ENCODE data around the gene TELO2.

The TELO2 gene

DNA sequence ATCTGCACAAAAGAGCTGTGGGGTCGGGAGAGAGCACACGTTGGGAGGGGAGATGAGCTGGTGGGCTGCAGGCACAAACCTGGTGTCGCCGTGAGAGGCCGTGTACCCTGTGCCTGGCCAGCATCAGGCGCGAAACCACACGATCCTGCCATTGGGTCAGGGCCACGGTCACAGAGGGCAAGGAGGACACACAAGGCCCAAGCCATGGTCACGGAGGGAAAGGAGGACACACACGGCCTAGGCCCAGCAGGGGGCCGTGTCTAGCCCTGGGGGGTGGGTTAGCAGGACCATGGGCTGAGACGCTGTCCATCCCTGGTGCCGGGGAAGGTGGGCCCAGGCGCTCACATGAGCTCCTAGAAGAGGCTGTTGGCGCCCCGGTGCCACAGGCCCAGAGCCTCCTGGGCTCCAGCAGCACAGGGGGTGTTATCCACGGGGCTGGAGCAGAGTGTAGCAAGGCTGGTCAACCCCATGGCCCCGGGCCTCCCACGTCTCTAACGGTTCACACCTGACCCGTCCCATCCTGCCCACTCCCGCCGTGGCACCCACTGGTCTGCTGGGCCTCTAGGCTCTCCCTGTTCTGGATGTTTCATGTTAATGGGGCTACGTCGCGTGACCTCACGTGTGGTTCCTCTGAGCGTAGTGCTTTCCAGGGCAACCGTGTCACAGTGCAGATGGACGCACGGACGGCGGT, 41.3 kb upstream of the TELO2 start:
- no peak for DNase-seq (ENCODE audit: low read depth)

DNA sequence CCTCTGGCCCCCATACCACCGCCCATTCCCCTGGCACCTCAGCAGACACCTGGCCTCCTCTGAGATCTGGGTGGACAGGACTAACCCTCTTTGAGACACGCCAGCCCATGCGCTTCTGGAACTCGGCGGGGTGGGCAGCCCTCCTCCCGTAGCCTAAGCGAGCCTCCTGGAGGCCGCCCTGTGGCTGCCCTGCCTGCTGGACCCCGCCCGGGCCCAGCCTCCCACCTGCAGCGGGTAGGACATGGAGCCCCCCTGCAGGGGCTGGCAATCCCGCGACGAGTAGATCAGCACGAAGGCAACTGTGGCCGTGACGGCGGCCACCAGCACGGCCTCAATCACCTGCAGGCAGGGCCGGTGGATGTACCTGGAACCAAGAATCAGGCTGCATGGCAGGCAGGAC, 40.6 kb upstream of the TELO2 start:
- TF ChIP-seq, protein P1, sequence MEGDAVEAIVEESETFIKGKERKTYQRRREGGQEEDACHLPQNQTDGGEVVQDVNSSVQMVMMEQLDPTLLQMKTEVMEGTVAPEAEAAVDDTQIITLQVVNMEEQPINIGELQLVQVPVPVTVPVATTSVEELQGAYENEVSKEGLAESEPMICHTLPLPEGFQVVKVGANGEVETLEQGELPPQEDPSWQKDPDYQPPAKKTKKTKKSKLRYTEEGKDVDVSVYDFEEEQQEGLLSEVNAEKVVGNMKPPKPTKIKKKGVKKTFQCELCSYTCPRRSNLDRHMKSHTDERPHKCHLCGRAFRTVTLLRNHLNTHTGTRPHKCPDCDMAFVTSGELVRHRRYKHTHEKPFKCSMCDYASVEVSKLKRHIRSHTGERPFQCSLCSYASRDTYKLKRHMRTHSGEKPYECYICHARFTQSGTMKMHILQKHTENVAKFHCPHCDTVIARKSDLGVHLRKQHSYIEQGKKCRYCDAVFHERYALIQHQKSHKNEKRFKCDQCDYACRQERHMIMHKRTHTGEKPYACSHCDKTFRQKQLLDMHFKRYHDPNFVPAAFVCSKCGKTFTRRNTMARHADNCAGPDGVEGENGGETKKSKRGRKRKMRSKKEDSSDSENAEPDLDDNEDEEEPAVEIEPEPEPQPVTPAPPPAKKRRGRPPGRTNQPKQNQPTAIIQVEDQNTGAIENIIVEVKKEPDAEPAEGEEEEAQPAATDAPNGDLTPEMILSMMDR (conservative IDR thresholded peaks at IDR 0.05; ENCODE audit: low read length), result no peak
- H3K4me3 ChIP-seq (ENCODE audit: low read length), result no peak overlapping the region
- DNase-seq (ENCODE audit: low read depth), result no peak

More for the DNA sequence above, 41.3 kb upstream of the TELO2 start:
- TF ChIP-seq, protein P1 (conservative IDR thresholded peaks at IDR 0.05; ENCODE audit: low read length), result no peak
- H3K4me3 ChIP-seq (ENCODE audit: low read length), result no peak overlapping the region

DNA sequence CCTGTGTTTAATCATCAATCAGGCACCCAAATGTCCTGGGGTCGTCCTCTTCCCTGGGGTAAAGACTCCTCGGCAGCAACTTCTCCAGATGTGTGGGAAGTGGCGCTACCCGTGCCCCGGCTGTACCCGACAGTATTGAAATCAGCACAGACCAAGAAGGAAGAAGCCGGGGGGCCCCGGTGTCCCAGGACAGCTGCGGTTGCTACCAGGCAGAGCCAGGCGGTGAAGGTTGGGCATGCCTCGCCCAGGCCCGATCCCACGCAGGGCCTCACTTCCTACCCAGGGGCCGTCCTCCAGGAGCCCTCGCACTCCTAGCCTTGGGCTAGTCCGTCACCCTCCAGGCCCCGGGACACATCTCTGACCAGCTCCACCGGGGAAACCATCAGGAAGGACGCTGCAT, 39.8 kb upstream of the TELO2 start:
- TF ChIP-seq, protein P1 (conservative IDR thresholded peaks at IDR 0.05; ENCODE audit: low read length), result no peak
- H3K4me3 ChIP-seq (ENCODE audit: low read length), result no peak overlapping the region
- no peak for DNase-seq (ENCODE audit: low read depth)

DNA sequence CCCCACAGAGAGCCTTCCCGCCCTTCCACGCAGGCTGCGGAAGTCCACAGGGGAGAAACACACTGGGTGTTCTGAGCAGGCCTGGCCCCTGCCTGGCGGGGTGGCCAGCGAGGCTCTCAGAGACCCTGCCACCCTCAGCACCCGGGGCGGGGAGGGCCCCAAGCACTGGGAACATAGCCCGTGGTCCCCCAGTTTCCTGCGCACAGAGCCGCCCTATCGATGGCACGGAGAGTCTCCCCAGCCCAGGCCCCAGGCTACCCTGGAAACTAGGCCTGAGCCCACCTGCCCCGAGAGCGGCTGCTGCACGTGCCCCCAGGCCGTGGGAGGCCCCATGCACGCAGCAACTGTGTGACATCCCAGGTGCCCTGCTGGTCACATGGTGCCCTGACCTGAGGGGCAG, 38.6 kb upstream of the TELO2 start:
- TF ChIP-seq, protein P1 (conservative IDR thresholded peaks at IDR 0.05; ENCODE audit: low read length), result no peak
- no peak overlapping the region for H3K4me3 ChIP-seq (ENCODE audit: low read length)
- no peak for DNase-seq (ENCODE audit: low read depth)

DNA sequence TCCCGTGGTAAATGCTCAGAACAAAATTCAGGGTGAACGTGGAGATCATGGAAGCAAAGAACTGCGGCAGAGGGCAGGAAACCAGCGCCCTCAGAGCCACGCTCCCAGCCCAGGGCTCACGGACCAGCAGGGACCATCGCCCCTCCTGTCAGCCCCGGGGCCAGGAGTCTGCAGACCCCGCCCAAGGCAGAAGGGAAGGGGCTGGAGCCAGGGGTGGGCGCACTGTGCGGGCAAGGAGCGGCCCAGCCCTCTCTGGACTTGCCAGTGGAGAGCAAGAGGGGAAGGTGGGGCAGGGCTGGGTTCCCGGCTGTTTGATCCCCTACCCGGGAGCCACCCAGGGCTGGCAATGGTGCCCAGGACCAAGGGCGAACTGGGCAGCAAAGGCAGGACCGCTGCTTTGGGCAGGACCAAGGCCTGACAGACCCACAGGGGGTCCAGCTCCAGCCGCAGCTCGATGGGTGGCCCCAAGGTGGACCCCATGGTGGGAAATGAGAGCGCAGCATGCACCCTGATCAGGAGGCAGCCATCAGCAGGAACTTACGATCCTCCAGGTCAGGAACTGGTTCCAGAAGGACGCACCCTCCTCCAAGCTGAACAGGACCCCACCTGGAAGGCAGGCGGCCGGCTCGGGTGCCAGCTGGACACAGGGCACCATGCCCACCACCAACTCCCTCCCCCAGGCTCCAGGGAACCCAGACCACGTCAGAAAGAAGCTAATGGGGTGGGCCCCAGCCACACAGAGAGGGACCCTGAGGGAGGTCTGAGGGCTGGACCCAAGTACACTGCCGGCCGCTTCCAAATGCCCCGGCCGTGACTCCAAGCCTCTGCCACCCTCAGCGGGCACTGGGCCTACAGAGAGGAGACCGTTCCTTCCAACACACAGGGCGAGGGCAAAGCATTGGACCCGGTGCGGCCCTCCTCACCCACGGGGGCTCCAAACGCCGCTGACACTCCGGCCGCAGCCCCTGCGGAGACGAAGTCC, 37.7 kb upstream of the TELO2 start:
- TF ChIP-seq, protein P1 (conservative IDR thresholded peaks at IDR 0.05; ENCODE audit: low read length), result no peak
- no peak for DNase-seq (ENCODE audit: low read depth)
- H3K4me3 ChIP-seq (ENCODE audit: low read length), result no peak overlapping the region

DNA sequence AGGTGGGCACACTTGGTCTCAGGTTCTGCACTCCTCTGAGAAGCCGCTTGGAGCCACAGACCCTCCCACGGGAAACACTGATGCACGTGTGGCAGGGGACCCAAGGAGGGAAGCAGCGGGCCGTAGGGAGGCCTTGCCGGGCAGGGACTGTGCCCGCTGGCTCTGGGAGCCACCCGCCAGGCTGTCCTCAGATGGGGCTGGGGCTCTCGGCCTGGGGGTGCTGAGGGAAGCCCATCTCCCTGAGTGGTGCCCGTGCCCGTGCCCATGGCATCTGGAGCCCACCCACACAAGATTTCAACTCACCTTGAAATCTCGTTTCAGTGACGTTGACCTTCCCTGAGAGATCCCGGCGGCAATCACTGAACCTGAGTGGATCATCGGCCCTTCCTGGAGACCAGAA, 36.2 kb upstream of the TELO2 start:
- TF ChIP-seq, protein P1 (conservative IDR thresholded peaks at IDR 0.05; ENCODE audit: low read length), result no peak
- no peak overlapping the region for H3K4me3 ChIP-seq (ENCODE audit: low read length)

More for the DNA sequence above, 36.2 kb upstream of the TELO2 start:
- no peak for DNase-seq (ENCODE audit: low read depth)
